Stimulated activated naive CD8-positive, alpha-beta T cell treated with anti-CD3 and anti-CD28 coated beads, Interleukin-15, amount 100 ng/mL, for 72 hours (primary cell): Measurements from ENCODE around the gene ACACB.
A peak's percentile ranks its signal among the peaks of the same experiment; 100 is the strongest.

Experiments used
- ATAC-seq: fragments of 150-1000 bp; cut with Tn5 transposase; 2 replicates; pipeline ENCODE4 v1.10.0; 2021; ENCODE audit warnings: mild to moderate bottlenecking, moderate library complexity
- DNase-seq, 2 donors: peaks; one replicate each; pipeline ENCODE4 v3.0.0; 2021 to 2022
- H3K27ac Mint-ChIP-seq, 2 donors: one replicate each; pipeline ENCODE4 v1.8.0; 2022; ENCODE audit warnings: mild to moderate bottlenecking in 2 of 2, mixed read lengths in 2 of 2, moderate library complexity in 2 of 2
- H3K27me3 Mint-ChIP-seq: one replicate; pipeline ENCODE4 v1.8.0; 2022; ENCODE audit warnings: mixed read lengths
- H3K4me1 Mint-ChIP-seq: one replicate; pipeline ENCODE4 v1.8.0; 2022; ENCODE audit warnings: mild to moderate bottlenecking, mixed read lengths
- H3K4me3 Mint-ChIP-seq, 2 donors: one replicate each; pipeline ENCODE4 v1.8.0; 2022; ENCODE audit warnings: mild to moderate bottlenecking in 2 of 2, mixed read lengths in 2 of 2, moderate library complexity in 1 of 2
- H3K9me3 Mint-ChIP-seq, 2 donors: one replicate each; pipeline ENCODE4 v1.8.0; 2022; ENCODE audit warnings: mixed read lengths in 2 of 2

Gene ACACB

GRCh38 chr12:109307051-109307450 lies 190.7 kb downstream of the ACACB start:
- ATAC-seq (no peak), DNase-seq (no peak)
- Mint-ChIP-seq H3K4me3 (no peak overlapping the region), H3K27me3 (peaks cover 93% of the 10 kb centered on the region), H3K27ac (no peak overlapping the region), H3K9me3 (no peaks in the 10 kb centered on the region), H3K4me1 (peaks cover 14% of the 10 kb centered on the region)

GRCh38 chr12:109308534-109309380 lies 192.4 kb downstream of the ACACB start, which contains the start of gene FOXN4:
Gene FOXN4 (minus strand): TSS chr12:109309284. CDS start chr12:109308321, 963 bp downstream.
- DNase-seq (no peak), ATAC-seq (no peak)
- Mint-ChIP-seq H3K27ac (no peak within 1 kb of the TSS), H3K4me1 (peaks cover 14% of the 10 kb centered on the region), H3K9me3 (no peaks in the 10 kb centered on the region), H3K27me3 (peaks cover 95% of the 10 kb centered on the region), H3K4me3 (peak within 1 kb of the TSS; percentile 88 to 92)

GRCh38 chr12:109309381-109310246 lies 193.2 kb downstream of the ACACB start:
- peaks cover 89% of the 10 kb centered on the region for H3K27me3 Mint-ChIP-seq
- H3K4me1 Mint-ChIP-seq: peaks cover 14% of the 10 kb centered on the region
- DNase-seq (peak in 1 of 2 donors; percentile 12), ATAC-seq (peak; percentile 67)
- H3K27ac Mint-ChIP-seq: no peak overlapping the region
- peak overlapping the region; percentile 88 to 92 for H3K4me3 Mint-ChIP-seq
- H3K9me3 Mint-ChIP-seq: no peaks in the 10 kb centered on the region

GRCh38 chr12:109310247-109311125 lies 194.1 kb downstream of the ACACB start:
- Mint-ChIP-seq H3K27me3 (peaks cover 80% of the 10 kb centered on the region), H3K27ac (no peak overlapping the region)
- peak; percentile 55 for ATAC-seq

More at GRCh38 chr12:109310247-109311125, 194.1 kb downstream of the ACACB start:
- Mint-ChIP-seq H3K9me3 (no peaks in the 10 kb centered on the region), H3K4me1 (peaks cover 14% of the 10 kb centered on the region), H3K4me3 (peak overlapping the region; percentile 80 to 86)
- DNase-seq: peak in 1 of 2 donors; percentile 8
